ENCODE results near the gene POLR2B.

- TF ChIP-seq CTCF (IDR thresholded peaks at IDR 0.05) (no peak), POLR2AphosphoS5 (IDR thresholded peaks at IDR 0.05) (no peak), POLR2A (IDR thresholded peaks at IDR 0.05) (no peak)
These were observed 85.4 kb downstream of the POLR2B start for GRCh38 chr4:57064120-57064519.
